ENCODE data around the gene DHCR7.
A peak's percentile ranks its signal among the peaks of the same experiment; 100 is the strongest.

Gene DHCR7

DNA sequence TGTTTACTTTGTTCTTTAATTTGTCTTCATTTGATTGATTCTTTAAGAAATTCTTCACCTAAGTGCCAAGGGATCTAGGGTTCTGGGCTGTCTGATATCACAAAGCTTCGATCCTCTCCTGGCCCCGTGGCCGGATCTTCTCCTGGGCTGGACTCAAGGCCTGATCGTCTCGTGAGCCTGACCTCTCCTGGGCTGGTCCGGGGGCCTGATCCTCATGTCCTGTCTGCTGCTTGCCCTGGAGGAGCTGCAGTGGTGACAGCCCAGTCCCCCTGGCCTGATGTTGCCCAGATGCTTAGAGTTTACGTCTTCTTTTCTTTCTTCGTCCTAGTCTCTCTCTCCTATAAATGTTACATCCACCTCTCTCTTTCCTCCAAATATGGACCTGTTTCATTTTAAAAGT is 8.1 kb upstream of the DHCR7 start:
- DNase-seq: no peak

DNA sequence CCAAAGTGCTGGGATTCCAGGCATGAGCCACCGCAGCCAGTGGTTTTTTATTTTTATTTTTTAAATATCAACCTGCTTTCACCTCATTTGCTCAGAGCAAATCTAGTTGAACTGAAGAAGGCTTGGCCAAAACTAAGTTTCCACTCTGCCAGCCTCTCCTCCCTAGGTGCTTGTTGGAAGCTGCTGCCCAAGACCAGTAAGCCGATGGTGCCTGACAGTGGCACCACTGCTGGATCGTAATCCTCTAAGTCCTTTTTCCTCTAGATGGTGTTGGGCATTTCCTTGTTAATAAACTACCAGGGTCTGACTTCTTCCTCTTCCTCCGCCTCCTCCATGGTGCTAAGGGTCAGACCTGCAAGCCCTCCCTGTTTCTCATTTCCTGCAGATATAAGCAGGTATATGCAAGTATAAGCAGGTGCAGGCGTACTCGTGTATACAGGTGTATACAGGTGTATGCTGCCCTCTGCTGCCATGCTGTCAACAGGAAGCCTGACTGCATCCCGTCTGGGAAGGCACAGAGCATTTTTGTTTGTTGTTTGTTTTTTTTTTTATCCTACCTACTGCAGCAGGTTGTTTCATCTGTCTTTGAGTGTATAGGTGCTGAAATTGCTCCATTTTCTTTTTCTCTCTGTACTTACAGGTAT is 6.4 kb upstream of the DHCR7 start:
- peak; percentile 43 for DNase-seq

DNA sequence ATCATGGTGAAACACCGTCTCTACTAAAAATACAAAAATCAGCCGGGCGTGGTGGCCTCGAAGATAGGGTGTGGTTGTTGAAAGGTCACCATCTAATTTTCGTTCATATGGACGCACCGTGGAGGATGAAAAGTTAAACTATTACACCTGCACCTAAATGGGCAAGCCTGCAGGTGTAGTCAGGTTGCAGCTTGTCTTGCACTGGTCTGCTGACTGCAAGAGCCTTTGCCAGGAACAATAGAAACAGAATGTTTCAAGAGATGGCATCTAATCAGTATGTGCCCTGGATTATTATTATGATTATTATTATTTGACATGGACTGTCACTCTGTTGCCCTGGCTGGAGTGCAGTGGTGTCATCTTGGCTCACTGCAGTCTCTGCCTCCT is 5.7 kb upstream of the DHCR7 start:
- DNase-seq: no peak

DNA sequence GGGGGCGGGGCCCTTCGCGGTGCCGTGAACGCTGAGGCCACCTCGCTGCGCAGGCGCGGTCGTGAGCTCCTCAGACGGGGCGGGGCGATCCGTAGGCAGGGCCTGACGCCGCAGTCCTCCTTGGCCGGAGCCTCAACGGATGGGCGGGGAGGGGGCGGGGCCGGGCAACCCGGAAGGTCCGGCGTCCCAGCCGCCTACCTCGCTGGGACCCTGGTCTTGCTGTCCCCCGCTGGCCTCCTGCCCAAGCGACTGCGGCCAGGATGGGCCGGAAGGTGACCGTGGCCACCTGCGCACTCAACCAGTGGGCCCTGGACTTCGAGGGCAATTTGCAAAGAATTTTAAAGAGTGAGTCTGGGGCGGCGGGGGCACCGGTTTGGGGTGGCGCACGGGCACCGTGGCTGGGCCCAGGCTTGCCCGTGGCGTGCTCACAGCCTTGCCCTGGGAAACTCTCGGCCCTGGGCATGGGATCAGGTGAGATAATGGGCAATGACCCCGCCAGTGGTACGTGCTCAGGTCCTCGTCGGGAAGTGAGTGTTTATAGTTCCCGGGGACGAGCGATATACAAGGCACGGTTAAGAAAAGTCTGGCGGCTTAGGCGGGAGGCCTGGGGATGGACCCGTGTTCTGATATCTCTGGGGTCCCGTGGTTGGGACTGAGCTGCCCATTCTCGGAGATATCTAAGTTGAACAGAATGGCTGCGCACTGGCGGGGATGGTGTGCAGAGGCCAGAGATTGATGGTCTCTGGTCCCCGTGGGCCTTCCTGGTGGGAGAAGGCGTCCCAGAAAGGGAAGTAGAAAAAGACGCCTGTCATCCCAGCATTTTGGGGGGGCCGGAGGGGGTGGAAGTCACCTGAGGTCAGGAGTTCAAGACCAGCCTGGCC is 5.1 kb upstream of the DHCR7 start, which contains the start of gene NADSYN1:
NADSYN1 (plus strand) TSS at position 167 of the 881 bp plus-strand sequence; CDS start at position 261, 94 bp downstream.
- peak; percentile 94 for DNase-seq

DNA sequence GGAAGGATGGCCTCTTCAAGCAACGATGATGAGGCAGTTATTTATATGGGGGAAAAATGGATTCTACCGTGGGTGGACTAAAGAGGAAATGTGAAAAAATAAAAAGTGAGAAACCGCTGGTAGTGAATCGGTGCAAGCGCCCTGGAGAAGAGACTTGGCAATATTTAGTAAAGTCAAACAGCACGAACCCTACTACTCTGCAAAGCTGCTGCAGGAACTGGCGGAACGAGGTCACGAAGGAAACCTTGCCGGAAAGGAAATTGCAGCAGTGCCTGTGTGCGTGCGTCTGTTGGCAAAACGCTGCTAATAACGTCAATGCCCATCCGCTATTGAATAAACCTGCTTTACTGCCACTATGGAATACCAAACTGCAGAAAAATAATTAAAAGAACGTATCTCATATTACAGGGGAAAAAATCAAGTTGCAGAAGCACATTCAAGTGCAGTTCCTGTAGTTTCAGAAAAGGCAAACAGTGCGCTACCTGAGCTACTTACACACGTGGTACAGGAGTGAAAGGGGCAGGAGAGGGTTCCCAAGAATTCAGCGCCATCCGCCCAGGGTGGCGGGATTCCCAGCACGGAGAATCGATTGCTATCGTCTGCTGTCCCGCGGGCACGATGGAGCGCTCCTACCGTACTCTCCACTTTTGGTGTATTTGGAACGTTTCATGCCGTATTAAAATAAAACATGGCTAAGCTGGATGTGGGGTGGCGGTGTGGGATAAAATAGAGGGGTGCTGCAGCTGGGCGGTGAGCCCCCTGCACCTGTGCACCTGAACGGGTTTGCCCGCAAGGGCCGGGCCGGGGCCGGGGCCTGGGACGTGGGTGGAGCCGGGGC is 4.2 kb upstream of the DHCR7 start:
- DNase-seq: peak; percentile 59

DNA sequence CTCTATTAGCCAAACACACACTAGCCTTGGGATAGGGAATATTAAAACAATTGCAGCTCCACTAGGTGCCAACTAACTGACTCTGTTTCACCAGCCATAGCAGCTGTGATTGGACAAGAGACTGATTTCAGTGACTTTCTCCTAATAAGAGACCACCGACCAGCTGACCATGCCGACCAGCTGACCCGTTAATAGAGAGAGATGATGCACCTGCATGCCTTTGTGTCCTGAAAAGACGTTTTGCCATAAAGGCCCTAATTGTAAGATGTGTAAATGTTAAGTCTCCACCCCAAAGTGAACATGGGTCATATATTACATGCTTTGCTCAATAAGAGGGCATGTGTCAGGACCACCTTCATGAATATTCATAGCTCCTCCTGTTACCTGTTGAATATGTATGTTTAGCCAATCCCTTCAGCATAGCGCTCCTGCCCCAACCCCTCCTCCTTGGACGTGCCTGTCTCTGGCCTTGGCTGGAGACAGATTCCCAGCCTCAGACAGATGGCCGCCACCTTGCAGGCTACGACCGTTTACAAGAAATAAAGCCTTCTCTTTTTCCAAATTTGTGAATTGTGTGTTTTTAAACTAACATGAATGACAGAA is 3.5 kb upstream of the DHCR7 start:
- DNase-seq: no peak

GRCh38 chr11:71450939-71451338 is 2.7 kb upstream of the DHCR7 start:
- DNase-seq: no peak

DNA sequence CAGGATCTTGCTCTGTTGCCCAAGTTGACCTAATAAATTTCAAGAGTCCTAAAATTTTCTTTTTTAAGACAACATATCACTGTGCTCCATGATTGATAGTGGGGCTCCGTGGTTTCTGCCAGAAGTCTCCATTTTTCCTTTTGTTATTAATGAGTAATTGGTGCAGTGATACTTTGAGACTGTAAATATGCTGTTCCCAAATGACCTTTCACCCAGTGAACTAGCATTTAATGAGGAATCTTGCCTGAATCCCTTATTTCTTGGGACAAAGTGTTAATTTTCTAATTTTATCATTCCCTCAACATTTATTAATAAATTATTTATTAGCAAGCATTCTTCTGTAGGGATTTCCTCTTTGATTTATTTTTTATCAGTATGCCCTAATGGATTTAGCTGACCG is 2.3 kb upstream of the DHCR7 start:
- no peak for DNase-seq

DNA sequence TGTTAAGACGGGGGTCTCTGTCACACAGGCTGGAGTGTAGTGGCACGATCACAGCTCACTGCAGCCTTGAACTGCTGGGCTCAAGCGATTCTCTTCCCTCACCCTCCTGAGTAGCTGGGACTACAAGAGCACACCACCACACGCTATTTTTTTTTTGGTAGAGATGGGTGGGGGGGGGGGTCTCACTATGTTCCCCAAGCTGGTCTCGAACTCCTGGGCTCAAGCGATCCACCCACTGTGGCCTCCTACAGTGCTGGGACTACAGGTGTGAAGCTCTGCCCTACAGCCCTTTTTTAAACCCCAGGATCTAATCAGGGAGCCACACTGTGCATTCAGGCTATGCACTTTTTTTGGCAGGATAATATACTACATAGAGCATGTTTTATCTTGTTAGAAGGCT is 1.4 kb upstream of the DHCR7 start:
- DNase-seq: no peak

GRCh38 chr11:71447791-71448256 is 369 bp downstream of the DHCR7 start:
- peak; percentile 29 for DNase-seq

GRCh38 chr11:71446942-71447688 is 1.1 kb downstream of the DHCR7 start:
- no peak for DNase-seq

DNA sequence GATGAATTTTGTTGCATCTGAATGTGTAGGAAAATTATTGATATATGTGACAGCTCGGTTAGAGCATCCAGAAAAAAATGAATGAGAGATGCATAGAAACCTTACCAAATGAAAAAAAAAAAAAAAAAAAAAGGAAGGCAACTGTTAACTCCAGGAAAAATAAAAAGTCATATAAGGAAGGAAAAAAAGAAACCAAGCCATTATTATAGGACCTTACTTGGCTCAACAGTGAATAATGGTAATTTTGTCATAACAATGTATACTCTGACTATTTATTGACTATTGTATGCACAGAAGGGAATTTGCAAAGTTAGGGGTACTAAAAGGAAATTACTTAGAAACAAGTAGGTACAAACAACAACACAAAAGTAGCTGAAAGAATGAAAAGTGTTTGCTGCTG is 2.0 kb downstream of the DHCR7 start:
- DNase-seq: no peak

GRCh38 chr11:71444811-71445210 is 3.4 kb downstream of the DHCR7 start:
- DNase-seq: no peak

DNA sequence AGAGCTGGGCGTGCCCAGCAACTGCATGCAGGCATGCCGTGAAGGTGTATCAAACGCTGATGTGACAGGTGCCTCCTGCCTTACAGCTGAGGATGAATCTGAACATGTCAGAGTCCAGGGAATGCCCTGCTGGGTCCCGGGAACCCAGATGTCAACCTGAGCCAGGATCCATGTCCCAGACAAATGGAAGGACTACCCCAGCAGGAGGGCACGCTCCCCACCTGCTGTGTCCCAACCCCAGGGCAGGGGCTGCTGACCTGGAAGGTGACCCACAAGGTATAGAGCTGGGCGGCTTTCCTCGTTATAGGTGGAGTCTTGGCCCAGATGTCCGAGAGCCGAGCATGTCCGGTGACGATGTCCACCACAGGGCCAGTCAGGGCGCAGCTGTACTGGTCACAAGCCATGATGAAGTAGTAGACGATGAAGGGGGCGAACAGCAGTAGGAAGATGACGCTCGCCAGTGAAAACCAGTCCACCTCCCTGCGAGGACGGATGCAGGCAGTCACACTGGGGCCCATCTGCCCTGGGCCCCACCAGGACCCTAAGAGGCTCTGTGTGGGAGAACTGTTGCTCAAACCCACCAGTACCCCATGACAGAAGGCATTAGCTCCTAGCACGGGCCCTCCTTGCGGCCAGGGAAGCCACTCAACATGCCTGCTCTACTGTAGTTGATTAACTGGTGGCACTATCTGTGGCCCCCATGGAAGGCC is 4.3 kb downstream of the DHCR7 start:
- no peak for DNase-seq

- no peak for DNase-seq
Measured at GRCh38 chr11:71442880-71443279, 5.3 kb downstream of the DHCR7 start.

GRCh38 chr11:71442123-71442522 is 6.1 kb downstream of the DHCR7 start:
- no peak for DNase-seq

DNA sequence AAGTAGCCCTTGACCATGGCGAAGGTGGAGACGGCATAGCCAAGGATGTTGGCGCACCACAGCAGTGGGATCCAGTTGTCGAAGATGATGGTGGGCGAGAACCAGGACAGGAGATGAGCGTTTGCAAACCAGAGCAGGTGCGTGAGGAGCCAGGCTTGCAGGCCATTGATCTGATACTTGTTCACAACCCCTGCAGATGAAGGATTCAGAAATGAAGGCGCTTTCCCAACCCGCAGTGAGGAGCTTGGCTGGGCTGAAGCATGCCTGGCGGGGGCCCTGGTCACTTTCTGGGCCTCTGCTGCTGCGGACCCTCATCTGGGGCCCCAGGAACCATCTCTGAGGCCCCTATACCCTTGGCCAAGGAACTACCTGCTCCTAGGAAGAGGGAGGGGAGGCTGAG is 6.9 kb downstream of the DHCR7 start:
- DNase-seq: no peak

DNA sequence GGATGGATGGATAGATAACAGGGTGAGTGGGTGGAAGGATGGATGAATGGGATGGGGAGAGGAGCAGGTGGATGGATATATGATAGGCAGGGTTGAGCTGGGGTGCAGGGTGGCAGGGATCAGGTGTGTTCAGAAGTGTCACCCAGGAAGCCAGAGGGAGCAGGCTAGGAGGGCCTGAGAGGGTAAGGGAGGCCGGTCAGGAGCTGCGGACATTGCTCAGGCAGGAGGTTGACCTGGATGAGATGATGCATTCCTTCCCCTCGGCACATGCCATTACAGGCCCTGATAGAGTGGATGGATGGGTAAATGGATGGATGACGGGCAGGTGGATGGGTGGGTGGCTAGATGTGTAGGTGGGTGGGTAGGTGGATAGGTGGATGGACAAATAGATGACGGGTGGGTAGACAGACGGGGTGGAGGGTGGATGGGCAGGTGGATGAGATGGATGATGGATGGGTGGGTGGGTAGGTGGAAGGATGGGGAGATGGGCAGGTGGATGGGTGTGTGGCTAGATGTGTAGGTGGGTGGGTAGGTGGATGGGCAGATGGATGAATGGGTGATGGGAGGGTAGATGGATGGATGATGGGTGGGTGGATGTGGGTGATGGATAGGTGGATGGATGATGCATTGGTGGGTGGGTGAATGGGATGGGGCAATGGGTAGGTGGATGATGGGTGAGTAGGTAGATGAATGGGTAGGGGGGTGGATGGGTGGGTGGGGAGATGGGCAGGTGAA is 8.0 kb downstream of the DHCR7 start:
- DNase-seq: no peak

- no peak for DNase-seq
Measured at GRCh38 chr11:71438650-71439049, 9.5 kb downstream of the DHCR7 start.

GRCh38 chr11:71437879-71438278 is 10.3 kb downstream of the DHCR7 start:
- no peak for DNase-seq

DNA sequence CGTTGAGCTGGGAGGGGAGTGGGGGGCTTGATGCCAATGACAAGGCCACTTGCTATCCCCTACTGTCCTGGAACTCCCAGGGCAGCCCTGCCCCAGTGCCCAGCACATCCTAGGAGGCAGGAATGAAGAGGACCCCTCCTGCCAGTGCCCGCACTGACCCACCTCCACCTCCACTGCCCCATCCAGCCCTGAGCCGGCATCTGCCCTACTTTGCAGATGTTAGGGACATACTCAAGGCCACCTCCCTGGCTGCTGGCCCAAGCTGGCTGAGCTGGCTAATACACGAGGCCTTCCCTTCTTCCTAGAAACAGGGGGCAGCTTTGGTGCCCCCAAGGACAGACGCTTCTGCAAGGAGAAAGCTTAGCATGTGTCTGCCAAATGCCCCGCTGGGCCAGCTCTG is 10.8 kb downstream of the DHCR7 start:
- no peak for DNase-seq
